Osteocyte (in vitro differentiated cells): ENCODE results near the gene NCOA7. TPM values are rescaled to one million over a fixed set of nuclear protein-coding genes. Genes with fewer than 3 reads are reported as not detected.

Source experiments
- DNase-seq: peaks from one replicate; pipeline ENCODE4 v3.0.0; 2021; ENCODE audit warnings: mixed read lengths; ENCODE audit not compliant: unreplicated experiment; ENCODE audit errors: extremely low spot score
- H3K27ac Mint-ChIP-seq: one replicate; pipeline ENCODE4 v1.8.0; 2021; ENCODE audit warnings: mild to moderate bottlenecking, mixed read lengths; ENCODE audit not compliant: unreplicated experiment
- H3K27me3 Mint-ChIP-seq: one replicate; pipeline ENCODE4 v1.8.0; 2021; ENCODE audit warnings: mixed read lengths; ENCODE audit not compliant: unreplicated experiment
- H3K36me3 Mint-ChIP-seq: one replicate; pipeline ENCODE4 v1.8.0; 2021; ENCODE audit warnings: mixed read lengths; ENCODE audit not compliant: unreplicated experiment
- H3K4me1 Mint-ChIP-seq: one replicate; pipeline ENCODE4 v1.8.0; 2021; ENCODE audit warnings: mixed read lengths; ENCODE audit not compliant: unreplicated experiment
- H3K4me3 Mint-ChIP-seq: one replicate; pipeline ENCODE4 v1.8.0; 2021; ENCODE audit warnings: mild to moderate bottlenecking, moderate library complexity, mixed read lengths; ENCODE audit not compliant: unreplicated experiment
- H3K9me3 Mint-ChIP-seq: one replicate; pipeline ENCODE4 v1.8.0; 2021; ENCODE audit warnings: mixed read lengths; ENCODE audit not compliant: unreplicated experiment
- total RNA-seq: library from RNA; stranded (reverse); gene quantifications from 2 replicates; pipeline ENCODE4 v1.2.1, GENCODE V29; 2021
- TF ChIP-seq, protein P1 (sequence below): fragments of 200-600 bp; sonication (generic); IDR thresholded peaks from 2 replicates; pipeline ENCODE4 v1.5.0; 2021; ENCODE audit warnings: antibody characterized with exemption, mild to moderate bottlenecking, moderate library complexity

The NCOA7 gene
- total RNA-seq, 1 donor from 2014 or later = 65.7 TPM

DNA sequence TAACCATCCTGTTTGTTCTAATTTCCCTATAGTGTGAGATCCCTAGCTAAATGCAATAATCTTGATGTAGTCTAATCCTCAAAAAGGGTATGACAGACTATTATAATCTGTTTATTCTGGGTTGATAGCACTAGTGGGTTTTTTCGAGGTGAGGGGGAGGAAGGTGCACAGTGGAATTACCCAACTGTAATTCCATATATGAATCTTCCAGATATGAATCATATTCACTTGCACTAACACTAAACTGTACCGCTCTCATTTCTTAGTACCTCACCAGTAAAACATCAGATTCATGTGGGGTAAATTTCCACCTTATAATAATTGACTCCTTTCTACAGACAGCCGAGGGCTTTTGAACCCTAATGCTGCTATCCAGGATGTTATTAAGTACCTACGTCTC, 16.5 kb downstream of the NCOA7 start:
- Mint-ChIP-seq H3K4me3 (no peak overlapping the region), H3K36me3 (peaks cover 20% of the 10 kb centered on the region), H3K4me1 (peaks cover 45% of the 10 kb centered on the region), H3K27ac (no peak overlapping the region), H3K9me3 (no peaks in the 10 kb centered on the region), H3K27me3 (no peaks in the 10 kb centered on the region)
- TF ChIP-seq, protein P1, sequence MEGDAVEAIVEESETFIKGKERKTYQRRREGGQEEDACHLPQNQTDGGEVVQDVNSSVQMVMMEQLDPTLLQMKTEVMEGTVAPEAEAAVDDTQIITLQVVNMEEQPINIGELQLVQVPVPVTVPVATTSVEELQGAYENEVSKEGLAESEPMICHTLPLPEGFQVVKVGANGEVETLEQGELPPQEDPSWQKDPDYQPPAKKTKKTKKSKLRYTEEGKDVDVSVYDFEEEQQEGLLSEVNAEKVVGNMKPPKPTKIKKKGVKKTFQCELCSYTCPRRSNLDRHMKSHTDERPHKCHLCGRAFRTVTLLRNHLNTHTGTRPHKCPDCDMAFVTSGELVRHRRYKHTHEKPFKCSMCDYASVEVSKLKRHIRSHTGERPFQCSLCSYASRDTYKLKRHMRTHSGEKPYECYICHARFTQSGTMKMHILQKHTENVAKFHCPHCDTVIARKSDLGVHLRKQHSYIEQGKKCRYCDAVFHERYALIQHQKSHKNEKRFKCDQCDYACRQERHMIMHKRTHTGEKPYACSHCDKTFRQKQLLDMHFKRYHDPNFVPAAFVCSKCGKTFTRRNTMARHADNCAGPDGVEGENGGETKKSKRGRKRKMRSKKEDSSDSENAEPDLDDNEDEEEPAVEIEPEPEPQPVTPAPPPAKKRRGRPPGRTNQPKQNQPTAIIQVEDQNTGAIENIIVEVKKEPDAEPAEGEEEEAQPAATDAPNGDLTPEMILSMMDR = no peak
- DNase-seq = no peak

GRCh38 chr6:125808060-125808459, 17.3 kb downstream of the NCOA7 start:
- H3K27me3 Mint-ChIP-seq = no peaks in the 10 kb centered on the region
- H3K27ac Mint-ChIP-seq = no peak overlapping the region
- H3K4me1 Mint-ChIP-seq = peaks cover 45% of the 10 kb centered on the region
- H3K9me3 Mint-ChIP-seq = no peaks in the 10 kb centered on the region
- no peak for DNase-seq
- TF ChIP-seq, protein P1 = no peak
- peaks cover 19% of the 10 kb centered on the region for H3K36me3 Mint-ChIP-seq
- no peak overlapping the region for H3K4me3 Mint-ChIP-seq

DNA sequence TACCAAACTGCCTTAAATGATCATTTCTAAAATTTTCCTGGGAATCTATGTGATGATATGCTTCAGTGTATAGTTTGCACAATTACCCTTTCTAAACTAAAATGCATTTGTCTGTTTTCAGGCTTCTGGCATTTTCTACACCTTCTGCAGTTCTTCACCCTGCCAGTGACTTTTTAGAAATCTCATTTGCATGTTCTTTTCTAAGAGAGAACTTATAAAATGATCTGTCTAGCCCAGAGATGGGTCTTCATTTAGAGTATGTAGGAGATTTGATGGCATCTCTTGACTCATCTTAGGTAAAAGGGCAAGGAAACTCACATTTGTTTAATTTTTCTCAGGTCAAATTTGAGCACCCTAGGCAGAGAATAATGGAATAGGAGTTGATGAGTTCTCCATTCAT, 17.8 kb downstream of the NCOA7 start:
- H3K9me3 Mint-ChIP-seq = no peaks in the 10 kb centered on the region

DNA sequence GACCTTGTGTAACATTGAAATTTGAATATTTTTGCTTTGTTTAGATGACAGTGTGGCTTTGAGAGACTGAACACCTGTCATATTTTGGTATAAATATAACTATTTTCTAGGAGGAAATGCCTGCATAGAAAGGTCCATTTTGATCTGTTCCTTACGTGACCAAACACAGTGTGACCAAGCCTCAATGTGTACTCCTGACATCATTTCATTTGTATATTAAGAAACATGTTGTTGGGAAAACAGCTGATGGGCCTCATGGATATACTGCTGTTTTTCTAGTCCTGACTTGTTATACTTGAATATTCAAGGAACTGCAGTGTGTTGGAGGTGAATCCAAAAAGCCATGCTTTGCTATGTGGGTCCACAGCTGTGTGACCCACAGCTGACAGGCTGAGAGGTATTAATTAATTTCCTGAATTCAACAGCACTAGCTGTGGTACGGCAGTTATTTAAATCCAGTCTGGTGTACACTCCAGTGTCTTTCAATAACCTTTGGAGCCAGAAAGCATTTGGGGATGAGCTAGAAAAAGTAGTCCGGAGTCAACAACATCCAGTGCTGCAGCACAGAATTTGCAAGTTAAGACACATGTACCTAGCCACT, 18.9 kb downstream of the NCOA7 start:
- H3K27ac Mint-ChIP-seq = no peak overlapping the region
- no peaks in the 10 kb centered on the region for H3K9me3 Mint-ChIP-seq
- H3K36me3 Mint-ChIP-seq = peaks cover 11% of the 10 kb centered on the region
- no peak overlapping the region for H3K4me3 Mint-ChIP-seq
- H3K27me3 Mint-ChIP-seq = no peaks in the 10 kb centered on the region
- DNase-seq = no peak
- H3K4me1 Mint-ChIP-seq = peaks cover 40% of the 10 kb centered on the region
- TF ChIP-seq, protein P1 = no peak

More for the DNA sequence above, 17.8 kb downstream of the NCOA7 start:
- H3K36me3 Mint-ChIP-seq = peaks cover 18% of the 10 kb centered on the region
- DNase-seq = no peak
- H3K27me3 Mint-ChIP-seq = no peaks in the 10 kb centered on the region
- peaks cover 42% of the 10 kb centered on the region for H3K4me1 Mint-ChIP-seq
- H3K27ac Mint-ChIP-seq = no peak overlapping the region
- TF ChIP-seq, protein P1 = no peak
- H3K4me3 Mint-ChIP-seq = no peak overlapping the region

- DNase-seq = no peak
- Mint-ChIP-seq H3K36me3 (peaks cover 11% of the 10 kb centered on the region), H3K27ac (no peak overlapping the region), H3K4me1 (peaks cover 48% of the 10 kb centered on the region), H3K9me3 (no peaks in the 10 kb centered on the region), H3K4me3 (no peak overlapping the region), H3K27me3 (no peaks in the 10 kb centered on the region)
- TF ChIP-seq, protein P1 = no peak
Observed at GRCh38 chr6:125810445-125810844, 19.7 kb downstream of the NCOA7 start.
